ENCODE measurements around the gene LRIG2. TPM values are rescaled to one million over a fixed set of nuclear protein-coding genes. Genes with fewer than 3 reads are reported as not detected.

Gene LRIG2
- polyA plus RNA-seq, 3 donors: 0.93 to 12.7 (median 0.96) TPM

DNA sequence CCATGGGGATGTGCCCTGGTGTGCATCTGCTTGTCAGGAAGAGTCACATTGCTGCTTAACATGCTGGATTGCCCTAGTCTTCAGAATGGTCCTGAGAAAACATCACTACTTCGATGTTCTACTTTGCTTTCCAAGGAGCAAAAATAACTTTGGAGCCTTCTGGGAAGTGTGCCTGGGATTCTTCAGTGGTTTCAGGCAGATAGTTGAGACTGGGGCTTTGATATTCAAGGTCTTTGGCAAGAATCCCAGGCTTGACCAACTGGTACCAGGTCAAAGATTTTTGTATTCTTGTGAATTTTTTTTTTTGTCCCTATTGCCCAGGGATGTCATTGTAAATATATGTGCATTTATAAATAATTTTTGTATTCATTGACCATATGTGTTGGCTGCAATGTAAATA is 51.4 kb downstream of the LRIG2 start:
- Mint-ChIP-seq H3K27ac (no peak overlapping the region), H3K4me3 (no peak overlapping the region), H3K9me3 (peaks cover 0 to 2% (median 0%) of the 10 kb centered on the region in 7 donors), H3K27me3 (ENCODE audit: low read depth in 3 of 3) (no peaks in the 10 kb centered on the region), H3K4me1 (peaks cover under 1% of the 10 kb centered on the region), H3K36me3 (peaks cover 60 to 91% of the 10 kb centered on the region in 2 donors)
- H3K79me2 ChIP-seq (ENCODE audit: insufficient read depth, low read length): no peaks in the 10 kb centered on the region
- peaks cover 74 to 88% of the 10 kb centered on the region in 2 donors for H3K36me3 ChIP-seq (replicated peaks in 1 of 2; ENCODE audit: control insufficient read depth in 1 of 2, insufficient read depth in 2 of 2, low read length in 2 of 2)
- no peak overlapping the region for H2AFZ ChIP-seq (ENCODE audit: insufficient read depth, low read depth, low read length, poor library complexity, severe bottlenecking)
- no peak overlapping the region for H3K9ac ChIP-seq (ENCODE audit: insufficient read depth, low read length, poor library complexity, severe bottlenecking)
- H3K4me3 ChIP-seq (replicated peaks in 1 of 3; ENCODE audit: low read depth in 2 of 3, low read length in 3 of 3): no peak overlapping the region
- H3K4me1 ChIP-seq (ENCODE audit: control insufficient read depth in 1 of 2, insufficient read depth in 2 of 2, low read length in 2 of 2): no peaks in the 10 kb centered on the region
- no peak for DNase-seq
- intact Hi-C loops (cut with micrococcal nuclease): no loop called here
- TF ChIP-seq, protein P1, sequence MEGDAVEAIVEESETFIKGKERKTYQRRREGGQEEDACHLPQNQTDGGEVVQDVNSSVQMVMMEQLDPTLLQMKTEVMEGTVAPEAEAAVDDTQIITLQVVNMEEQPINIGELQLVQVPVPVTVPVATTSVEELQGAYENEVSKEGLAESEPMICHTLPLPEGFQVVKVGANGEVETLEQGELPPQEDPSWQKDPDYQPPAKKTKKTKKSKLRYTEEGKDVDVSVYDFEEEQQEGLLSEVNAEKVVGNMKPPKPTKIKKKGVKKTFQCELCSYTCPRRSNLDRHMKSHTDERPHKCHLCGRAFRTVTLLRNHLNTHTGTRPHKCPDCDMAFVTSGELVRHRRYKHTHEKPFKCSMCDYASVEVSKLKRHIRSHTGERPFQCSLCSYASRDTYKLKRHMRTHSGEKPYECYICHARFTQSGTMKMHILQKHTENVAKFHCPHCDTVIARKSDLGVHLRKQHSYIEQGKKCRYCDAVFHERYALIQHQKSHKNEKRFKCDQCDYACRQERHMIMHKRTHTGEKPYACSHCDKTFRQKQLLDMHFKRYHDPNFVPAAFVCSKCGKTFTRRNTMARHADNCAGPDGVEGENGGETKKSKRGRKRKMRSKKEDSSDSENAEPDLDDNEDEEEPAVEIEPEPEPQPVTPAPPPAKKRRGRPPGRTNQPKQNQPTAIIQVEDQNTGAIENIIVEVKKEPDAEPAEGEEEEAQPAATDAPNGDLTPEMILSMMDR (IDR thresholded peaks at IDR 0.05): no peak
- H3K4me2 ChIP-seq (replicated peaks; ENCODE audit: extremely low read depth, low read length, poor library complexity, severe bottlenecking): no peak overlapping the region
- no peak overlapping the region for H3K27ac ChIP-seq (ENCODE audit: low read depth in 1 of 2, low read length in 2 of 2)
- no peaks in the 10 kb centered on the region for H3K27me3 ChIP-seq (ENCODE audit: control insufficient read depth in 2 of 2, insufficient read depth in 2 of 2, low read length in 2 of 2)
- no peaks in the 10 kb centered on the region for H4K20me1 ChIP-seq (ENCODE audit: insufficient read depth, low read length)
- no CpG with 5 or more reads among the region's 1 CpG for WGBS (ENCODE audit: insufficient coverage)
- no peaks in the 10 kb centered on the region for H3K9me3 ChIP-seq (replicated peaks in 1 of 2; ENCODE audit: control insufficient read depth in 1 of 2, insufficient read depth in 1 of 2, low read length in 2 of 2)

DNA sequence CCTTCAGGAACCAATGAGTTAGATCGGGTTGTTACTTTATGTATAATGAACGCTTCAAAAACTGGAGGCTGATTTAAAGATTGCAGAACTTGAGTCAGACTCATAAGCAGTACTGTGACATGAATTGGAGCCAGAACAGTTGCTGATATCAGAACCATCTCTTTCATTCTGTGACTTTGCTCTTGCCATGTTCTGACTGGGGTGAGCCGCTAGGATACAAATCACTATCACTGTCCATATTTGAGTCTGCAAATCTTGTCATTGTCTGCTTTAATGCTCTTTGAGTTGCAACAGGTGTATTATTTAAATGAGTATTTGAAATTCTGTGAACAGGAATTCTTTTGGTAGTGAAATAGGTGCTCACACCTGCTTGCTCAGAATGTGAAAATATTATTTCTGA is 52.5 kb downstream of the LRIG2 start:
- no peaks in the 10 kb centered on the region for H3K79me2 ChIP-seq (ENCODE audit: insufficient read depth, low read length)
- no peak overlapping the region for H3K27ac Mint-ChIP-seq
- intact Hi-C loops (cut with micrococcal nuclease): no loop called here
- no peaks in the 10 kb centered on the region for H3K4me1 ChIP-seq (ENCODE audit: control insufficient read depth in 1 of 2, insufficient read depth in 2 of 2, low read length in 2 of 2)
- H4K20me1 ChIP-seq (ENCODE audit: insufficient read depth, low read length): no peaks in the 10 kb centered on the region
- no peak overlapping the region for H2AFZ ChIP-seq (ENCODE audit: insufficient read depth, low read depth, low read length, poor library complexity, severe bottlenecking)
- no peak overlapping the region for H3K4me3 ChIP-seq (replicated peaks in 1 of 3; ENCODE audit: low read depth in 2 of 3, low read length in 3 of 3)
- H3K4me3 Mint-ChIP-seq: no peak overlapping the region
- no peaks in the 10 kb centered on the region for H3K9me3 ChIP-seq (replicated peaks in 1 of 2; ENCODE audit: control insufficient read depth in 1 of 2, insufficient read depth in 1 of 2, low read length in 2 of 2)
- TF ChIP-seq, protein P1 (IDR thresholded peaks at IDR 0.05): no peak
- no peaks in the 10 kb centered on the region for H3K27me3 Mint-ChIP-seq (ENCODE audit: low read depth in 3 of 3)
- H3K4me1 Mint-ChIP-seq: peaks cover 7% of the 10 kb centered on the region
- H3K9me3 Mint-ChIP-seq: peaks cover 0 to 2% (median 0%) of the 10 kb centered on the region in 7 donors
- peaks cover 63 to 77% of the 10 kb centered on the region in 2 donors for H3K36me3 ChIP-seq (replicated peaks in 1 of 2; ENCODE audit: control insufficient read depth in 1 of 2, insufficient read depth in 2 of 2, low read length in 2 of 2)
- peaks cover 56 to 85% of the 10 kb centered on the region in 2 donors for H3K36me3 Mint-ChIP-seq
- no peak overlapping the region for H3K27ac ChIP-seq (ENCODE audit: low read depth in 1 of 2, low read length in 2 of 2)
- DNase-seq: no peak
- H3K4me2 ChIP-seq (replicated peaks; ENCODE audit: extremely low read depth, low read length, poor library complexity, severe bottlenecking): no peak overlapping the region
- no peaks in the 10 kb centered on the region for H3K27me3 ChIP-seq (ENCODE audit: control insufficient read depth in 2 of 2, insufficient read depth in 2 of 2, low read length in 2 of 2)
- no peak overlapping the region for H3K9ac ChIP-seq (ENCODE audit: insufficient read depth, low read length, poor library complexity, severe bottlenecking)
- WGBS (ENCODE audit: insufficient coverage): 100% methylated on average over 2 of the region's 3 CpGs

Measured in CD14-positive monocyte (primary cell).